Testis (tissue), 2 donors: ENCODE measurements around the gene PTPRG.

Source experiments
- CTCF ChIP-seq, 3 experiments: fragments of 450-650 bp in 2 of 3; fragments of 200-600 bp in 1 of 3; sonication (generic) in 1 of 3; IDR thresholded peaks; one replicate each; pipeline ENCODE4 v1.5.1; 2016 to 2019; ENCODE audit warnings: antibody characterized with exemption in 3 of 3, mild to moderate bottlenecking in 2 of 3, moderate library complexity in 1 of 3
- POLR2A ChIP-seq: fragments of 450-650 bp; IDR thresholded peaks from one replicate; pipeline ENCODE4 v1.6.1; 2017; ENCODE audit warnings: antibody characterized with exemption, mild to moderate bottlenecking, moderate library complexity

GRCh38 chr3:61927332-61927731 lies 366.0 kb downstream of the PTPRG start:
- TF ChIP-seq CTCF (IDR thresholded peaks at IDR 0.05): no peak
- no peak for TF ChIP-seq POLR2A
